ENCODE measurements around the gene PERM1. TPM values are rescaled to one million over a fixed set of nuclear protein-coding genes. Genes with fewer than 3 reads are reported as not detected.
"Not testable (repeated sequence)": the region's sequence is repeated elsewhere in the genome, so short reads cannot be mapped to it uniquely, and the experiment has no call there.

Gene PERM1
- total RNA-seq, 2 experiments from 2014 or later: not detected

DNA sequence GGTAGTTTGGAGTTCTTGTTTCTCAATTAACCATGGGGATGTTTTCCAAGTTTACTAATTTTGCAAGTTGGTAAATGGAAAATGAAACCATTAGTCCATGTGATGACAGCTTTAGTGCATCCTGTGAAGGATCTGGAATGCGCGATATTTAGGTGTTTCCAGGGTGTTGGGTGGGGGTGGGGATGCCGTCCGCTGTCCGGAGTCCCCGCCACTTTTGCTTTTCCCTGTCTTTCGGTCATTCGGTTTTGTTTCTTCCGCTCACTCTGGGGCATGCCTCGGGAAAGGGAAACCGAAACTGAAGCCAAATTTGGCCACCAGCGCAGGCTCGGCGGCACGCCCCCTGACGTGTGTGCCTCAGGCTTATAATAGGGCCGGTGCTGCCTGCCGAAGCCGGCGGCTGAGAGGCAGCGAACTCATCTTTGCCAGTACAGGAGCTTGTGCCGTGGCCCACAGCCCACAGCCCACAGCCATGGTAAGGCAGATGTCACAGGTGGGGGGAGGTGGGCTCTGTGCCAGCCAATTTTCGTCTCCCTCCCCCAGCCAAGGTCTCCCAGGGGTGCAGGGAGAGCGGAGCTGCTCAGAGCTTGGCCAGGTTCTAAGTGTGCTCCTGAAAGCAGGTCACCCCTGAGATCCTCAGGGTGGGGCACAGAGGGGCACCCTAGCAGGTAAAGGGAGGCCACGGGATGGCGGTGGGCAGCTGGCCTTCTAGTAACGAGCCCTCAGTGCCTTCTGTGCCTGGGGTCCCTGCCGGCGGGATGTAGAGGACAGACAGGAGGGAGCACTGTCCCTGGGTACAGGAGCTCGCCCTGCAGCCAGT, 31.4 kb upstream of the PERM1 start, which contains the start of gene ISG15:
TSS of gene ISG15 (plus strand) at position 393 of the 817 bp plus-strand sequence. CDS start at position 470, 77 bp downstream.
- intact Hi-C loops (cut with DNase I, micrococcal nuclease): no loop called here
- CTCF ChIA-PET: interaction anchor here (0.6 to 2.7 kb wide), 5 partner anchors 12 to 98 kb away, joined by 3 to 13 read pairs (median 4); no protein-coding TSS in a partner anchor
- Histone ChIP-seq H3K9me3 (ENCODE audit: control insufficient read depth in 1 of 2, insufficient read depth in 1 of 2, low read length in 2 of 2) (peaks cover 0 to 3% of the 10 kb centered on the region in 2 experiments), H3K4me1 (ENCODE audit: insufficient read depth, low read length) (peaks cover 25% of the 10 kb centered on the region), H3K27me3 (ENCODE audit: control insufficient read depth in 1 of 2, insufficient read depth in 2 of 2, low read length in 2 of 2) (no peaks in the 10 kb centered on the region), H3K4me3 (ENCODE audit: low read length) (peak within 1 kb of the TSS; percentile 87), H3K27ac (ENCODE audit: low read depth in 1 of 2, low read length in 2 of 2) (peak within 1 kb of the TSS; percentile 89 to 90), H3K36me3 (ENCODE audit: insufficient read depth, low read length) (no peaks in the 10 kb centered on the region)
- Mint-ChIP-seq H3K4me3 (peak within 1 kb of the TSS; percentile 94), H3K27ac (peak within 1 kb of the TSS; percentile 88), H3K36me3 (ENCODE audit: low read depth) (peaks cover 6% of the 10 kb centered on the region), H3K27me3 (peaks cover 5% of the 10 kb centered on the region), H3K4me1 (ENCODE audit: low read depth) (peaks cover 31% of the 10 kb centered on the region), H3K9me3 (no peaks in the 10 kb centered on the region)
- POLR2A ChIA-PET: interaction anchor here (0.6 to 1.8 kb wide), 8 partner anchors 9 to 342 kb away, joined by 3 to 7 read pairs (median 4); partner anchors contain the start of genes C1orf159 and HES4
- TF ChIP-seq, protein P1, sequence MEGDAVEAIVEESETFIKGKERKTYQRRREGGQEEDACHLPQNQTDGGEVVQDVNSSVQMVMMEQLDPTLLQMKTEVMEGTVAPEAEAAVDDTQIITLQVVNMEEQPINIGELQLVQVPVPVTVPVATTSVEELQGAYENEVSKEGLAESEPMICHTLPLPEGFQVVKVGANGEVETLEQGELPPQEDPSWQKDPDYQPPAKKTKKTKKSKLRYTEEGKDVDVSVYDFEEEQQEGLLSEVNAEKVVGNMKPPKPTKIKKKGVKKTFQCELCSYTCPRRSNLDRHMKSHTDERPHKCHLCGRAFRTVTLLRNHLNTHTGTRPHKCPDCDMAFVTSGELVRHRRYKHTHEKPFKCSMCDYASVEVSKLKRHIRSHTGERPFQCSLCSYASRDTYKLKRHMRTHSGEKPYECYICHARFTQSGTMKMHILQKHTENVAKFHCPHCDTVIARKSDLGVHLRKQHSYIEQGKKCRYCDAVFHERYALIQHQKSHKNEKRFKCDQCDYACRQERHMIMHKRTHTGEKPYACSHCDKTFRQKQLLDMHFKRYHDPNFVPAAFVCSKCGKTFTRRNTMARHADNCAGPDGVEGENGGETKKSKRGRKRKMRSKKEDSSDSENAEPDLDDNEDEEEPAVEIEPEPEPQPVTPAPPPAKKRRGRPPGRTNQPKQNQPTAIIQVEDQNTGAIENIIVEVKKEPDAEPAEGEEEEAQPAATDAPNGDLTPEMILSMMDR (IDR thresholded peaks at IDR 0.05): no peak
- ATAC-seq (ENCODE audit: poor library complexity) (peak; percentile 96), DNase-seq (peak; percentile 81 to 95 (median 86))

DNA sequence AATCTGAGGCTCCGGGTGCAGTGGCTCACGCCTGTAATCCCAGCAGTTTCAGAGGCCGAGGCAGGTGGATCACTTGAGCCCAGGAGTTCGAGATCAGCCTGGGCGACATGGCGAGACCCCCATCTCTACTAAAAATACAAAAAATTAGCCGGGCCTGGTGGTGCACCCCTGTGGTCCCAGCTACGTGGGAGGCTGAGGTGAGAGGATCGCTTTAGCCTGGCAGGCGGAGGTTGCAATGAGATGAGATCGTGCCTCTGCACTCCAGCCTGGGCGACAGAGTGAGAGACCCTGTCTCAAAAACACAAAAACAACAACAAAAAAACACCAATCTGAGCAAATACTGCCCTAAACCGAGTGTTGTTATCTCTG, 30.8 kb upstream of the PERM1 start:
- H3K36me3 ChIP-seq (ENCODE audit: insufficient read depth, low read length): not testable (repeated sequence)
- H3K4me3 Mint-ChIP-seq: peak overlapping the region; percentile 94

DNA sequence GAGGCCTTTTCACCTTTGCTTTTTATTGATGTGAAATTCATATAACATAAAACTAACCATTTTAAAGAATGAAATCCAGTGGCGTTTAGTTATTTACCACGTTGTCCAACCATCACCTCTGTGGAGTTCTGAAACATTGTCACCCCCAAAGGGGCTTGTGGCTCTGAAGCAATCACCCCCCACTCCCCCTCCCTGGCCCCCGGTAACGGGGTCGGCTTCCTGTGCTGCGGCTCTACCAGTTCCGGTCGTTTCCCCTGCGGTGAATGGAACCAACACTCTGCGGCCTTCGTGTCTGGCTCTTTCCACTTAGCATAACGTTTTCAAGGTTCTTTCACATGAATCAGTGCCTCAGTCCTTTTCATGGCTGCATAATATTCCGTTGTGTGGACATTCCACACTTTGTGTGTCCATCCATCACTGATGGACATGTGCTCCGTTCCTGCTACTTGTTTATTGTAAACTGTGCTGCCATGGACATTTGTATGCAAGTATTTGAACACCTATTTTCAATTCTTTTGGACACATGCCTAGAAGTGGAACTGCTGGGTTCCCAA, 29.6 kb upstream of the PERM1 start:
- POLR2A ChIA-PET: no interaction called here
- H3K4me3 Mint-ChIP-seq: no peak overlapping the region
- Histone ChIP-seq H3K27me3 (ENCODE audit: control insufficient read depth in 1 of 2, insufficient read depth in 2 of 2, low read length in 2 of 2) (peaks cover 0 to 5% of the 10 kb centered on the region in 2 experiments), H3K9me3 (ENCODE audit: control insufficient read depth in 1 of 2, insufficient read depth in 1 of 2, low read length in 2 of 2) (peaks cover 0 to 8% of the 10 kb centered on the region in 2 experiments), H3K4me3 (ENCODE audit: low read length) (no peak overlapping the region), H3K4me1 (ENCODE audit: insufficient read depth, low read length) (peaks cover 23% of the 10 kb centered on the region), H3K27ac (ENCODE audit: low read depth in 1 of 2, low read length in 2 of 2) (no peak overlapping the region), H3K36me3 (ENCODE audit: insufficient read depth, low read length) (no peaks in the 10 kb centered on the region)
- peaks cover 23% of the 10 kb centered on the region for H3K4me1 Mint-ChIP-seq (ENCODE audit: low read depth)
- peaks cover 6% of the 10 kb centered on the region for H3K36me3 Mint-ChIP-seq (ENCODE audit: low read depth)
- H3K9me3 Mint-ChIP-seq: no peaks in the 10 kb centered on the region
- TF ChIP-seq, protein P1 (IDR thresholded peaks at IDR 0.05): no peak
- ATAC-seq (ENCODE audit: poor library complexity) (no peak), DNase-seq (peak in 1 of 14 experiments; percentile 11)
- peak overlapping the region; percentile 20 for H3K27ac Mint-ChIP-seq
- peaks cover 9% of the 10 kb centered on the region for H3K27me3 Mint-ChIP-seq
- CTCF ChIA-PET: interaction anchor here (2.7 kb wide), 1 partner anchor 10 kb away, joined by 13 read pairs; no protein-coding TSS in a partner anchor
- intact Hi-C loops (cut with DNase I, micrococcal nuclease): no loop called here

More for the DNA sequence above, 30.8 kb upstream of the PERM1 start:
- H3K36me3 Mint-ChIP-seq (ENCODE audit: low read depth); H3K9me3 ChIP-seq (ENCODE audit: control insufficient read depth in 1 of 2, insufficient read depth in 1 of 2, low read length in 2 of 2); intact Hi-C loops (cut with DNase I, micrococcal nuclease); H3K9me3 Mint-ChIP-seq; H3K27me3 ChIP-seq (ENCODE audit: control insufficient read depth in 1 of 2, insufficient read depth in 2 of 2, low read length in 2 of 2); H3K27me3 Mint-ChIP-seq: not testable (repeated sequence)
- Mint-ChIP-seq H3K4me1 (ENCODE audit: low read depth) (peaks cover 31% of the 10 kb centered on the region), H3K27ac (peak overlapping the region; percentile 88)
- H3K4me3 ChIP-seq (ENCODE audit: low read length): peak overlapping the region; percentile 87
- ChIA-PET POLR2A (interaction anchor here (1.0 to 1.8 kb wide), 4 partner anchors 11 to 47 kb away, joined by 4 to 7 read pairs (median 6); partner anchors contain the start of gene HES4), CTCF (interaction anchor here (0.6 to 2.7 kb wide), 3 partner anchors 11 to 29 kb away, joined by 3 to 13 read pairs (median 7); no protein-coding TSS in a partner anchor)
- H3K27ac ChIP-seq (ENCODE audit: low read depth in 1 of 2, low read length in 2 of 2): peak overlapping the region; percentile 89 to 90
- peak; percentile 11 for ATAC-seq (ENCODE audit: poor library complexity)
- peak in 2 of 14 experiments; percentile 21 to 54 for DNase-seq
- H3K4me1 ChIP-seq (ENCODE audit: insufficient read depth, low read length): peaks cover 25% of the 10 kb centered on the region

DNA sequence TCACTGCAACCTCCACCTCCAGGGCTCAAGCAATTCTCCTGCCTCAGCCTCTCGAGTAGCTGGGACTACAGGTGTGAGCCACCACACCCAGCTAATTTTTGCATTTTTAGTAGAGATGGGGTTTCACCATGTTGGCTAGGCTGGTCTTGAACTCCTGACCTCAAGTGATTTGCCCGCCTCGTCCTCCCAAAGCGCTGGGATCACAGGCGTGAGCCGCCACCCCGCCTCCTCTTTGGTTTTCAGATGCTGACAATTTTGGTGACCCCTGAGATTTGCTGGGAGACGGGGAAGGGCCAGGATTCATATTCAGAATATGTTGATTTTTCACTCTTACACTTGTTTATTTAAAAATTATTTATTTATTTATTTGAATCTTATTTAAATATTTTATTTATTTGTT, 28.2 kb upstream of the PERM1 start:
- H3K4me1 ChIP-seq (ENCODE audit: insufficient read depth, low read length): peaks cover 27% of the 10 kb centered on the region
- H3K36me3 Mint-ChIP-seq (ENCODE audit: low read depth); H3K9me3 Mint-ChIP-seq; ATAC-seq (ENCODE audit: poor library complexity); intact Hi-C loops (cut with DNase I, micrococcal nuclease); POLR2A ChIA-PET; H3K4me3 Mint-ChIP-seq; H3K27ac ChIP-seq (ENCODE audit: low read depth in 1 of 2, low read length in 2 of 2); H3K9me3 ChIP-seq (ENCODE audit: control insufficient read depth in 1 of 2, insufficient read depth in 1 of 2, low read length in 2 of 2); H3K4me3 ChIP-seq (ENCODE audit: low read length); H3K36me3 ChIP-seq (ENCODE audit: insufficient read depth, low read length); H3K27ac Mint-ChIP-seq: not testable (repeated sequence)
- H3K4me1 Mint-ChIP-seq (ENCODE audit: low read depth): peaks cover 25% of the 10 kb centered on the region
- peaks cover 8 to 15% of the 10 kb centered on the region in 2 experiments for H3K27me3 ChIP-seq (ENCODE audit: control insufficient read depth in 1 of 2, insufficient read depth in 2 of 2, low read length in 2 of 2)
- peaks cover 20% of the 10 kb centered on the region for H3K27me3 Mint-ChIP-seq
- DNase-seq: peak in 1 of 14 experiments; percentile 4
- CTCF ChIA-PET: interaction anchor here (0.9 kb wide), 1 partner anchor 8 kb away, joined by 5 read pairs; no protein-coding TSS in a partner anchor
